ENCODE results near the gene SAA1.

GRCh38 chr11:18264035-18264434 lies 2.0 kb upstream of the SAA1 start:
- TF ChIP-seq POLR2A (IDR thresholded peaks at IDR 0.05) = no peak
- no peak for TF ChIP-seq CTCF (IDR thresholded peaks at IDR 0.05)
- no peak for TF ChIP-seq POLR2AphosphoS5 (IDR thresholded peaks at IDR 0.05; ENCODE audit: insufficient read depth in 1 of 2, low read depth in 1 of 2)
